ENCODE data around the gene FLG2.

FLG2 gene

GRCh38 chr1:152359906-152360305 is at the start of gene FLG2:
TSS of gene FLG2 (minus strand) at chr1:152360006. CDS start at chr1:152358884, 1,122 bp downstream.
- no peak for DNase-seq (ENCODE audit: low spot score)

GRCh38 chr1:152408664-152409063 is 48.9 kb upstream of the FLG2 start:
- DNase-seq (ENCODE audit: low spot score), result no peak

GRCh38 chr1:152398812-152399698 is 39.2 kb upstream of the FLG2 start:
- peak; percentile 7 for DNase-seq (ENCODE audit: low spot score)

GRCh38 chr1:152397474-152397873 is 37.7 kb upstream of the FLG2 start:
- DNase-seq (ENCODE audit: low spot score), result peak; percentile 3

- no peak for DNase-seq (ENCODE audit: low spot score)
Measured at GRCh38 chr1:152394151-152394550, 34.3 kb upstream of the FLG2 start.

- no peak for DNase-seq (ENCODE audit: low spot score)
Measured at GRCh38 chr1:152392909-152393308, 33.1 kb upstream of the FLG2 start.

- DNase-seq (ENCODE audit: low spot score), result no peak
Measured at GRCh38 chr1:152388889-152389288, 29.1 kb upstream of the FLG2 start.

GRCh38 chr1:152386940-152387339 is 27.1 kb upstream of the FLG2 start:
- DNase-seq (ENCODE audit: low spot score), result no peak

- DNase-seq (ENCODE audit: low spot score), result no peak
Measured at GRCh38 chr1:152380932-152381331, 21.1 kb upstream of the FLG2 start.

GRCh38 chr1:152374451-152374850 is 14.6 kb upstream of the FLG2 start:
- DNase-seq (ENCODE audit: low spot score), result no peak

GRCh38 chr1:152372672-152373071 is 12.9 kb upstream of the FLG2 start:
- DNase-seq (ENCODE audit: low spot score), result no peak

GRCh38 chr1:152367436-152367835 is 7.6 kb upstream of the FLG2 start:
- no peak for DNase-seq (ENCODE audit: low spot score)

GRCh38 chr1:152356736-152357135 is 3.1 kb downstream of the FLG2 start:
- no peak for DNase-seq (ENCODE audit: low spot score)

- DNase-seq (ENCODE audit: low spot score), result no peak
Measured at GRCh38 chr1:152349611-152350010, 10.2 kb downstream of the FLG2 start.

GRCh38 chr1:152348447-152348846 is 11.4 kb downstream of the FLG2 start:
- no peak for DNase-seq (ENCODE audit: low spot score)

GRCh38 chr1:152347116-152347728 is 12.6 kb downstream of the FLG2 start:
- DNase-seq (ENCODE audit: low spot score), result peak; percentile 28

- no peak for DNase-seq (ENCODE audit: low spot score)
Measured at GRCh38 chr1:152344438-152344837, 15.4 kb downstream of the FLG2 start.

- no peak for DNase-seq (ENCODE audit: low spot score)
Measured at GRCh38 chr1:152343006-152343405, 16.8 kb downstream of the FLG2 start.

- no peak for DNase-seq (ENCODE audit: low spot score)
Measured at GRCh38 chr1:152335399-152335798, 24.4 kb downstream of the FLG2 start.

GRCh38 chr1:152328801-152329391 is 30.9 kb downstream of the FLG2 start:
- no peak for DNase-seq (ENCODE audit: low spot score)

- DNase-seq (ENCODE audit: low spot score), result no peak
Measured at GRCh38 chr1:152325111-152325510, 34.7 kb downstream of the FLG2 start, which contains the start of gene FLG. TSS of gene FLG (minus strand) at chr1:152325239. CDS start at chr1:152315456, 9,783 bp downstream.

GRCh38 chr1:152313970-152314369 is 45.8 kb downstream of the FLG2 start:
- no peak for DNase-seq (ENCODE audit: low spot score)

- DNase-seq (ENCODE audit: low spot score), result no peak
Measured at GRCh38 chr1:152313319-152313801, 46.4 kb downstream of the FLG2 start.
